Neural cell (in vitro differentiated cells): ENCODE measurements around the gene GMPS.

ENCODE experiments used
- CTCF ChIP-seq: fragments of 450-650 bp; IDR thresholded peaks from 2 replicates; pipeline ENCODE4 v1.5.1; 2014; ENCODE audit warnings: antibody characterized with exemption, mild to moderate bottlenecking, moderate library complexity; ENCODE audit not compliant: poor library complexity, severe bottlenecking
- EZH2 ChIP-seq: fragments of 200-600, 300-800 bp; shearing (Covaris generic), sonication (generic); IDR thresholded peaks from 2 replicates; pipeline ENCODE4 v1.6.1; 2014; ENCODE audit warnings: antibody characterized with exemption, low read length, borderline replicate concordance, mild to moderate bottlenecking; ENCODE audit not compliant: insufficient read depth, poor library complexity, severe bottlenecking
- MXI1 ChIP-seq: fragments of 450-650 bp; conservative IDR thresholded peaks from 2 replicates; pipeline ENCODE4 v1.6.1; 2014; ENCODE audit warnings: antibody characterized with exemption, mild to moderate bottlenecking; ENCODE audit not compliant: poor library complexity, severe bottlenecking
- POLR2AphosphoS5 ChIP-seq: IDR thresholded peaks from 2 replicates; pipeline ENCODE4 v1.6.1; 2012
- SMC3 ChIP-seq: fragments of 450-650 bp; conservative IDR thresholded peaks from 2 replicates; pipeline ENCODE4 v1.6.1; 2014; ENCODE audit warnings: antibody characterized with exemption, mild to moderate bottlenecking, moderate library complexity; ENCODE audit not compliant: poor library complexity
- TAF1 ChIP-seq: IDR thresholded peaks from 2 replicates; pipeline ENCODE4 v1.6.1; 2012; ENCODE audit warnings: low read depth

DNA sequence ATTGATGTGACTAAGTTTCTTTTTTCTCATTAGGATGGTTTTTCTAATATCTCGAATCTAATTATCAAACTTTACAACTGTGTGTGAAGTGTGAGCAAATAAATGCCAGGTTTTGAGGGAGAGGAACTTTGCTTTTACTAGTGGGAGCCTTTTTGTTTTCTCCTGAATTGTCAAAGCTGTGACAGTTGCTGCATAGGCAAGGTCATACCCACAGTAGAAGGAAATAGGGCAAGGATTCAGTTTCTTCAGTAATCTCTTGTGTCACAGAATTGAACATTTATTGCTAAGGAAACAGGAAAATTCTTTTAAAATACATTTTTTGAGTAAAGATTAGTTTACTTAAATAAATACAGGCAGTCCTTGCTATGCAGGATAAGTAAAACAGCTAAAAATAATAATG is 19.5 kb downstream of the GMPS start:
- no peak for TF ChIP-seq CTCF
- no peak for TF ChIP-seq POLR2AphosphoS5
- no peak for TF ChIP-seq MXI1
- TF ChIP-seq TAF1 = no peak
- no peak for TF ChIP-seq EZH2
- TF ChIP-seq SMC3 = no peak
